Neural progenitor cell (in vitro differentiated cells): ENCODE results near the gene CCDC6.

Experiments
- CTCF ChIP-seq: fragments of 200-600 bp; sonication (generic); IDR thresholded peaks from 2 replicates; pipeline ENCODE4 v1.5.1; 2017; ENCODE audit warnings: antibody characterized with exemption, mild to moderate bottlenecking
- EZH2 ChIP-seq: fragments of 200-600 bp; sonication (generic); IDR thresholded peaks from 2 replicates; pipeline ENCODE4 v1.6.1; 2017; ENCODE audit warnings: antibody characterized with exemption, mild to moderate bottlenecking, moderate library complexity
- EZH2phosphoT487 ChIP-seq: fragments of 200-600 bp; sonication (generic); IDR thresholded peaks from 2 replicates; pipeline ENCODE4 v1.6.1; 2017; ENCODE audit warnings: antibody characterized with exemption

GRCh38 chr10:59839576-59839975 is 66.8 kb downstream of the CCDC6 start:
- no peak for TF ChIP-seq CTCF
- no peak for TF ChIP-seq EZH2
- no peak for TF ChIP-seq EZH2phosphoT487
